ENCODE data around the gene CACNA2D1. TPM values are rescaled to one million over a fixed set of nuclear protein-coding genes. Genes with fewer than 3 reads are reported as not detected.

Gene CACNA2D1
- total and polyA plus RNA-seq, 8 donors, result 1.8 to 72.7 (median 5.7) TPM

- H3K27me3 ChIP-seq, result no peaks in the 10 kb centered on the region
- no peak overlapping the region for H3K27ac ChIP-seq
- DNase-seq, result no peak
- H3K4me3 ChIP-seq, result no peak overlapping the region
- 82 to 95% (median 89%) methylated on average over 2 of the region's 2 CpGs for WGBS, 5 donors
- H3K4me1 ChIP-seq, result no peaks in the 10 kb centered on the region
- no peaks in the 10 kb centered on the region for H3K9me3 ChIP-seq
- no peaks in the 10 kb centered on the region for H3K36me3 ChIP-seq
- no peak for TF ChIP-seq EP300 (IDR thresholded peaks at IDR 0.05)
- TF ChIP-seq POLR2A (IDR thresholded peaks at IDR 0.05), result no peak
- no peak for TF ChIP-seq POLR2AphosphoS5 (IDR thresholded peaks at IDR 0.05)
- TF ChIP-seq CTCF (IDR thresholded peaks at IDR 0.05), result no peak
- intact Hi-C loops (cut with DNase I; ENCODE audit: low total_unique reads), result no loop called here
Measured at GRCh38 chr7:82005056-82005455, 438.5 kb downstream of the CACNA2D1 start.

GRCh38 chr7:81993186-81993585, 450.4 kb downstream of the CACNA2D1 start:
- no peaks in the 10 kb centered on the region for H3K27me3 ChIP-seq
- no peak overlapping the region for H3K4me3 ChIP-seq
- no peak overlapping the region for H3K27ac ChIP-seq
- no peak for DNase-seq
- H3K4me1 ChIP-seq, result no peaks in the 10 kb centered on the region
- TF ChIP-seq POLR2AphosphoS5 (IDR thresholded peaks at IDR 0.05), result no peak
- TF ChIP-seq POLR2A (IDR thresholded peaks at IDR 0.05), result no peak
- no peak for TF ChIP-seq EP300 (IDR thresholded peaks at IDR 0.05)
- no peak for TF ChIP-seq CTCF (IDR thresholded peaks at IDR 0.05)
- intact Hi-C loops (cut with DNase I; ENCODE audit: low total_unique reads), result no loop called here
- peaks cover 0 to 13% (median 9%) of the 10 kb centered on the region in 4 donors for H3K36me3 ChIP-seq
- no peaks in the 10 kb centered on the region for H3K9me3 ChIP-seq

GRCh38 chr7:81990395-81990794, 453.2 kb downstream of the CACNA2D1 start:
- H3K4me3 ChIP-seq, result no peak overlapping the region
- intact Hi-C loops (cut with DNase I; ENCODE audit: low total_unique reads), result no loop called here
- H3K27me3 ChIP-seq, result no peaks in the 10 kb centered on the region
- TF ChIP-seq POLR2A (IDR thresholded peaks at IDR 0.05), result no peak
- no peak for TF ChIP-seq EP300 (IDR thresholded peaks at IDR 0.05)
- TF ChIP-seq CTCF (IDR thresholded peaks at IDR 0.05), result no peak
- no peak for TF ChIP-seq POLR2AphosphoS5 (IDR thresholded peaks at IDR 0.05)
- no peaks in the 10 kb centered on the region for H3K9me3 ChIP-seq
- H3K36me3 ChIP-seq, result peaks cover 0 to 13% (median 7%) of the 10 kb centered on the region in 4 donors
- H3K4me1 ChIP-seq, result no peaks in the 10 kb centered on the region
- no peak overlapping the region for H3K27ac ChIP-seq
- WGBS, 5 donors, result 87 to 93% (median 91%) methylated on average over 2 of the region's 2 CpGs
- no peak for DNase-seq

GRCh38 chr7:81986723-81987470, 456.7 kb downstream of the CACNA2D1 start:
- TF ChIP-seq POLR2A (IDR thresholded peaks at IDR 0.05) (no peak), POLR2AphosphoS5 (IDR thresholded peaks at IDR 0.05) (no peak), CTCF (IDR thresholded peaks at IDR 0.05) (no peak)
- H3K36me3 ChIP-seq, result peaks cover 0 to 19% (median 10%) of the 10 kb centered on the region in 4 donors
- H3K27ac ChIP-seq, result no peak overlapping the region
- 84 to 95% (median 93%) methylated on average over 3 of the region's 3 CpGs for WGBS, 5 donors
- H3K9me3 ChIP-seq, result no peaks in the 10 kb centered on the region
- H3K27me3 ChIP-seq, result no peaks in the 10 kb centered on the region
- no peaks in the 10 kb centered on the region for H3K4me1 ChIP-seq
- no peak overlapping the region for H3K4me3 ChIP-seq
- DNase-seq, result no peak
- intact Hi-C loops (cut with DNase I; ENCODE audit: low total_unique reads), result no loop called here
